ENCODE measurements around the gene CD93.

The CD93 gene

GRCh38 chr20:23033918-23034317 is 52.2 kb downstream of the CD93 start:
- DNase-seq = no peak

GRCh38 chr20:23032750-23033078 is 53.4 kb downstream of the CD93 start:
- DNase-seq = no peak

- no peak for DNase-seq
These were observed 53.9 kb downstream of the CD93 start for GRCh38 chr20:23032056-23032749.

- DNase-seq = no peak
These were observed 54.8 kb downstream of the CD93 start for GRCh38 chr20:23031346-23031745.
